Mucosa of descending colon (tissue), 3 donors: ENCODE results near the gene DUSP16. TPM values are rescaled to one million over a fixed set of nuclear protein-coding genes. Genes with fewer than 3 reads are reported as not detected.
A peak's percentile ranks its signal among the peaks of the same experiment; 100 is the strongest.

ENCODE experiments used
- ATAC-seq: fragments of 200-7000 bp; cut with Tn5 transposase; one replicate; pipeline ENCODE4 v1.9.1; 2020; ENCODE audit warnings: mild to moderate bottlenecking, moderate library complexity
- DNase-seq, 3 donors: peaks; one replicate each; pipeline ENCODE4 v3.0.0-alpha.2; 2020
- H3K36me3 ChIP-seq: fragments of 200-600 bp; one replicate; pipeline ENCODE4 v1.8.0; 2021; ENCODE audit warnings: low read depth, mild to moderate bottlenecking
- H3K4me1 ChIP-seq: fragments of 200-600 bp; one replicate; pipeline ENCODE4 v1.8.0; 2021; ENCODE audit warnings: low read depth, mild to moderate bottlenecking
- H3K4me3 ChIP-seq: fragments of 200-600 bp; one replicate; pipeline ENCODE4 v1.8.0; 2021; ENCODE audit warnings: mild to moderate bottlenecking
- H3K9me3 ChIP-seq: fragments of 200-600 bp; one replicate; pipeline ENCODE4 v1.8.0; 2021; ENCODE audit warnings: mild to moderate bottlenecking
- CTCF ChIP-seq: fragments of 200-600 bp; IDR thresholded peaks from one replicate; pipeline ENCODE4 v1.8.0; 2022; ENCODE audit warnings: antibody characterized with exemption, mild to moderate bottlenecking
- intact Hi-C, 2 donors: fragments of 100-400 bp; cut with DNase I in 1 of 2; cut with micrococcal nuclease in 1 of 2; formaldehyde crosslinking; loops; one replicate each; pipeline versions ENCODE4 v1.11.0 to v1.11.1; 2022; cut with DNase I, micrococcal nuclease
- total RNA-seq, 3 donors: library from RNA; stranded (reverse); fragmentation: NEBNext Ultra II Directional in 2 of 3; extraction: Animal tissue kit (Norgen Biotek cat#: 25700) in 2 of 3; gene quantifications; one replicate each; pipeline versions ENCODE4 v1.2.1 to v1.2.4, GENCODE V29; 2021 to 2023
- donor health status: DM: no; HTN: no; CAD: no; lungs with moderate emphysema.
- donor health status: DM: no; HTN: no; CAD: no.
- donor health status: DM: no; HTN: yes; CAD: no.

The DUSP16 gene
- total RNA-seq, 3 donors from 2014 or later = 42.3 to 61.8 (median 42.9) TPM

GRCh38 chr12:12440784-12441428, 121.8 kb downstream of the DUSP16 start:
- TF ChIP-seq CTCF = no peak
- H3K9me3 ChIP-seq = no peaks in the 10 kb centered on the region
- no peaks in the 10 kb centered on the region for H3K36me3 ChIP-seq
- H3K4me3 ChIP-seq = no peak overlapping the region
- H3K4me1 ChIP-seq = peaks cover 6% of the 10 kb centered on the region
- ATAC-seq (peak; percentile 69), DNase-seq (no peak)
- intact Hi-C loops = no loop called here

- ATAC-seq = peak; percentile 39
- Histone ChIP-seq H3K4me3 (no peak overlapping the region), H3K4me1 (peaks cover 6% of the 10 kb centered on the region), H3K9me3 (no peaks in the 10 kb centered on the region), H3K36me3 (no peaks in the 10 kb centered on the region)
- intact Hi-C loops = no loop called here
- no peak for TF ChIP-seq CTCF
- peak in 1 of 3 donors; percentile 46 for DNase-seq
Measured at GRCh38 chr12:12439636-12440035, 123.0 kb downstream of the DUSP16 start.

- Histone ChIP-seq H3K4me1 (peaks cover 24% of the 10 kb centered on the region), H3K9me3 (no peaks in the 10 kb centered on the region), H3K4me3 (no peak overlapping the region), H3K36me3 (no peaks in the 10 kb centered on the region)
- intact Hi-C loops = no loop called here
- no peak for DNase-seq
- TF ChIP-seq CTCF = no peak
- no peak for ATAC-seq
Measured at GRCh38 chr12:12436831-12437345, 125.8 kb downstream of the DUSP16 start.

GRCh38 chr12:12433203-12433731, 129.4 kb downstream of the DUSP16 start:
- TF ChIP-seq CTCF = no peak
- ATAC-seq (no peak), DNase-seq (no peak)
- Histone ChIP-seq H3K4me3 (no peak overlapping the region), H3K4me1 (peaks cover 27% of the 10 kb centered on the region), H3K36me3 (no peaks in the 10 kb centered on the region), H3K9me3 (no peaks in the 10 kb centered on the region)
- intact Hi-C loops = no loop called here

- peak; percentile 75 for ATAC-seq
- intact Hi-C loops = no loop called here
- no peak overlapping the region for H3K4me3 ChIP-seq
- TF ChIP-seq CTCF = no peak
- H3K9me3 ChIP-seq = no peaks in the 10 kb centered on the region
- H3K4me1 ChIP-seq = peaks cover 27% of the 10 kb centered on the region
- H3K36me3 ChIP-seq = no peaks in the 10 kb centered on the region
- DNase-seq = peak in 1 of 3 donors; percentile 47
Measured at GRCh38 chr12:12432364-12432763, 130.3 kb downstream of the DUSP16 start.
